CD4-positive, CD25-positive, alpha-beta regulatory T cell (primary cell): Measurements from ENCODE around the gene ITPR2. TPM values are rescaled to one million over a fixed set of nuclear protein-coding genes. Genes with fewer than 3 reads are reported as not detected.
A peak's percentile ranks its signal among the peaks of the same experiment; 100 is the strongest.

Experiments
- ATAC-seq, 2 donors: fragments of 150-1000 bp; cut with Tn5 transposase; one replicate each; pipeline ENCODE4 v1.10.0; 2021; ENCODE audit warnings: low read depth in 2 of 2, moderate number of reproducible peaks in 2 of 2, moderate library complexity in 1 of 2
- DNase-seq, 3 donors: peaks; one replicate each; pipeline versions ENCODE4 v3.0.0 to v3.0.0-alpha.2; 2012 to 2022; ENCODE audit warnings: mixed read lengths in 1 of 3
- H3K27ac ChIP-seq: one replicate; pipeline ENCODE4 v1.7.0; 2013; ENCODE audit warnings: mild to moderate bottlenecking, low read length; ENCODE audit not compliant: insufficient read depth, poor library complexity, severe bottlenecking
- H3K27me3 ChIP-seq: one replicate; pipeline ENCODE4 v1.7.0; 2013; ENCODE audit warnings: low read length; ENCODE audit not compliant: control insufficient read depth, insufficient read depth
- H3K36me3 ChIP-seq: one replicate; pipeline ENCODE4 v1.7.0; 2013; ENCODE audit warnings: mild to moderate bottlenecking, low read length, moderate library complexity; ENCODE audit not compliant: control insufficient read depth, insufficient read depth
- H3K4me1 ChIP-seq: 2 replicates; pipeline ENCODE4 v1.7.0; 2013; ENCODE audit warnings: mild to moderate bottlenecking, low read length; ENCODE audit not compliant: insufficient read depth, control insufficient read depth, poor library complexity, severe bottlenecking
- H3K4me3 ChIP-seq: one replicate; pipeline ENCODE4 v1.7.0; 2013; ENCODE audit warnings: low read depth, mild to moderate bottlenecking, low read length, moderate library complexity
- H3K9me3 ChIP-seq, 2 experiments: 1 replicate in 1 of 2; 2 replicates in 1 of 2; pipeline ENCODE4 v1.7.0; 2013; ENCODE audit warnings: low read length in 2 of 2, mild to moderate bottlenecking in 1 of 2, moderate library complexity in 1 of 2; ENCODE audit not compliant: control insufficient read depth in 2 of 2
- H3K27ac Mint-ChIP-seq, 3 donors: one replicate each; pipeline ENCODE4 v1.8.0; 2020 to 2022; ENCODE audit warnings: mild to moderate bottlenecking in 3 of 3, mixed read lengths in 3 of 3, moderate library complexity in 2 of 3
- H3K27me3 Mint-ChIP-seq: one replicate; pipeline ENCODE4 v1.8.0; 2022; ENCODE audit warnings: mild to moderate bottlenecking, mixed read lengths
- H3K36me3 Mint-ChIP-seq: one replicate; pipeline ENCODE4 v1.8.0; 2020; ENCODE audit warnings: mixed read lengths
- H3K4me1 Mint-ChIP-seq, 4 donors: one replicate each; pipeline ENCODE4 v1.8.0; 2020 to 2022; ENCODE audit warnings: mixed read lengths in 4 of 4, mild to moderate bottlenecking in 1 of 4
- H3K4me3 Mint-ChIP-seq, 4 donors: one replicate each; pipeline ENCODE4 v1.8.0; 2020 to 2022; ENCODE audit warnings: mild to moderate bottlenecking in 4 of 4, mixed read lengths in 4 of 4, moderate library complexity in 3 of 4
- H3K9me3 Mint-ChIP-seq, 7 donors: one replicate each; pipeline ENCODE4 v1.8.0; 2020 to 2022; ENCODE audit warnings: mixed read lengths in 7 of 7, mild to moderate bottlenecking in 3 of 7, moderate library complexity in 2 of 7
- polyA plus RNA-seq, 4 donors: library from polyadenylated mRNA; unstranded; fragments of 300-500 nt; fragmentation: Illumina TruSeq; gene quantifications; one replicate each; pipeline ENCODE4 v1.2.3, GENCODE V29; 2021
- total RNA-seq: library from RNA; stranded (reverse); gene quantifications from one replicate; pipeline ENCODE4 v1.2.3, GENCODE V29; 2022

Gene ITPR2
- total and polyA plus RNA-seq, 5 donors from 2014 or later = 9.9 to 54.1 (median 11.7) TPM

DNA sequence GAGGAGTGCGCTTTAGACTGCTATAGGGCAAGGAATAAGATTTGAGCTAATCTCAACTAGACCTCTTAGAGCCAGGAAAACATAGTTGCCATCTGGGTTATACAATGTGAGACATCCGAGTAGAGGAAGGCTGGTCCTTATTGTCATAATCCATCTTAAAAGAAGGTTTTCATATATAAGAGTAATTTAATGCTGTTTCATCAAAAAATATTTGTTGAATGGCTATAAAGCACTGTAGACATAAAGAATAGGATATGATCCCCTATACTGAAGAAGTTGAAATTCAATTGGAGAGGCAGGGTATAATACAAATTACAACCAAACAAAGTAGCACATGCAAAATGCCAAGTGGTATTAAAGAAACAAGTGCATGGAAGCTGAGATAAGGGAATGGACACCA is 343.1 kb downstream of the ITPR2 start:
- peaks cover 25% of the 10 kb centered on the region for H3K36me3 ChIP-seq
- H3K27me3 ChIP-seq = no peaks in the 10 kb centered on the region
- DNase-seq (no peak), ATAC-seq (no peak)
- Mint-ChIP-seq H3K27ac (no peak overlapping the region), H3K9me3 (peaks cover 0 to 4% (median 0%) of the 10 kb centered on the region in 7 donors), H3K4me3 (no peak overlapping the region), H3K27me3 (no peaks in the 10 kb centered on the region), H3K4me1 (peaks cover 0 to 4% (median 2%) of the 10 kb centered on the region in 4 donors), H3K36me3 (peaks cover 61% of the 10 kb centered on the region)
- no peak overlapping the region for H3K4me3 ChIP-seq
- H3K9me3 ChIP-seq = no peaks in the 10 kb centered on the region
- H3K27ac ChIP-seq = no peak overlapping the region
- H3K4me1 ChIP-seq = no peaks in the 10 kb centered on the region

DNA sequence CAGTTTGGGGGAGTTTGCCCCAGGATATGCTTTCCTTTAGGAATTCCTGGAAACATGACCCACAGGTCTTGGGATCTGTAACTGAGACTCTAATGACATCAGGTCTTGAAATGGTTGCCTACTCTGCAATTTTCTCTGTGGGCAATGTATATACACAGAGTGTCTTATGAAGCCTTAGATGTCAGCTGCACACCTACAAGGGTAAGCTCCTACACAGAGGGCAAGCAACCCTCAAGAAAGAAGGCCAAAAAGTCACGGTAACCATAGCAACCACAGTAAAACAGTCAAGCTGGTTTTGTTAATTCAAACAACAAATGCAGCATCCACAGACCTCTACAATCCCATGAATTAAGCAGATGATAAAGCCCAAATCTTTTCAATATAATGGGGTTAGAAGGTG is 344.6 kb downstream of the ITPR2 start:
- H3K4me3 Mint-ChIP-seq = no peak overlapping the region
- no peak overlapping the region for H3K27ac Mint-ChIP-seq

DNA sequence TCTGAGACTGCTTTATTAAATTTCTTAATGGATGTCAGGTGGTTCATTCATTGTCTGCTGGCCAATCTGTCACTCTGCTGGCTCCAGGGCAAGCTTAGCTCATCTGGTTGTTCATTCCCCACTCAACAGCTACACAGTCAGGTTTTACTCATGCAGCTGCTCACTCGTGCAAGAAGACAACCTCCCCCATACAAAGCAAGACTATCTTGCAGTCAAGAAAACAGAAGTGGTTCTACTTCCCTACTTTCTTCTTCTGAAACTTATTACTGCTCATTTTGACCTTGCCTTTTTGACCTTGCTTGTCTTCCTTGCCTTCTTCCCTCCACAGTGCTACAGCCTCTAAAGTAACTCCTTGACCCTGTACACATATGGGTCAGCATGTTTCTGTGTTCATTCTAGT is 359.7 kb downstream of the ITPR2 start:
- Mint-ChIP-seq H3K4me3 (no peak overlapping the region), H3K27me3 (no peaks in the 10 kb centered on the region), H3K36me3 (peaks cover 61% of the 10 kb centered on the region), H3K4me1 (peaks cover 0 to 12% (median 3%) of the 10 kb centered on the region in 4 donors), H3K27ac (peak overlapping the region in 1 of 3 donors; percentile 34), H3K9me3 (no peaks in the 10 kb centered on the region)
- Histone ChIP-seq H3K36me3 (peaks cover 20% of the 10 kb centered on the region), H3K9me3 (no peaks in the 10 kb centered on the region), H3K4me1 (no peaks in the 10 kb centered on the region), H3K27ac (no peak overlapping the region), H3K27me3 (no peaks in the 10 kb centered on the region), H3K4me3 (no peak overlapping the region)
- ATAC-seq (peak; percentile 57 to 62), DNase-seq (no peak)

More for the DNA sequence above, 344.6 kb downstream of the ITPR2 start:
- Histone ChIP-seq H3K9me3 (no peaks in the 10 kb centered on the region), H3K27me3 (no peaks in the 10 kb centered on the region), H3K27ac (no peak overlapping the region), H3K36me3 (peaks cover 25% of the 10 kb centered on the region), H3K4me1 (no peaks in the 10 kb centered on the region), H3K4me3 (no peak overlapping the region)
- no peaks in the 10 kb centered on the region for H3K27me3 Mint-ChIP-seq
- H3K36me3 Mint-ChIP-seq = peaks cover 64% of the 10 kb centered on the region
- no peak for ATAC-seq
- DNase-seq = peak in 1 of 3 donors; percentile 2
- H3K9me3 Mint-ChIP-seq = peaks cover 0 to 4% (median 0%) of the 10 kb centered on the region in 7 donors
- H3K4me1 Mint-ChIP-seq = peaks cover 0 to 4% (median 2%) of the 10 kb centered on the region in 4 donors

DNA sequence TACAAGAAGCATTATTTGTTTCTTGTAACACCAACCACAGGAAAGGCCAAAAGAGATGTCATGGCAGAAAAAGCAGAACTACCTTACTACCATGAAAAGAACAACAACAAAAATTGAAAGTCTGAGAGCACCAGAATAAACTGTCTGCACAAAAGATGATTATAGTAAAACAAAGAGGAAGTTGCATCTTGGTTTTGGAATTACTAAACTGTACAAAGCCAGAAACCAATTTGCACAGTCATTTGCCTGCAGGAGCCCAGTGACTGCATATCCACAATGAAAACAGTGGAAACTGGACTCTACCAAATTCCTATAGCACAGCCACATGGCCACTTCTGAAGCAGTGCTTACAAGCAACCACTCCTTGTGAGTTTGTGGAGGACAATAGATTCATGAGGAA is 361.4 kb downstream of the ITPR2 start:
- no peak overlapping the region for H3K4me3 ChIP-seq
- H3K9me3 ChIP-seq = no peaks in the 10 kb centered on the region
- peaks cover 20% of the 10 kb centered on the region for H3K36me3 ChIP-seq
- Mint-ChIP-seq H3K27ac (peak overlapping the region in 1 of 3 donors; percentile 1), H3K4me3 (no peak overlapping the region), H3K36me3 (peaks cover 51% of the 10 kb centered on the region), H3K9me3 (no peaks in the 10 kb centered on the region), H3K27me3 (no peaks in the 10 kb centered on the region), H3K4me1 (peaks cover 0 to 12% (median 3%) of the 10 kb centered on the region in 4 donors)
- ATAC-seq (peak; percentile 12 to 31), DNase-seq (peak in 1 of 3 donors; percentile 23)
- no peaks in the 10 kb centered on the region for H3K27me3 ChIP-seq
- no peak overlapping the region for H3K27ac ChIP-seq
- no peaks in the 10 kb centered on the region for H3K4me1 ChIP-seq

DNA sequence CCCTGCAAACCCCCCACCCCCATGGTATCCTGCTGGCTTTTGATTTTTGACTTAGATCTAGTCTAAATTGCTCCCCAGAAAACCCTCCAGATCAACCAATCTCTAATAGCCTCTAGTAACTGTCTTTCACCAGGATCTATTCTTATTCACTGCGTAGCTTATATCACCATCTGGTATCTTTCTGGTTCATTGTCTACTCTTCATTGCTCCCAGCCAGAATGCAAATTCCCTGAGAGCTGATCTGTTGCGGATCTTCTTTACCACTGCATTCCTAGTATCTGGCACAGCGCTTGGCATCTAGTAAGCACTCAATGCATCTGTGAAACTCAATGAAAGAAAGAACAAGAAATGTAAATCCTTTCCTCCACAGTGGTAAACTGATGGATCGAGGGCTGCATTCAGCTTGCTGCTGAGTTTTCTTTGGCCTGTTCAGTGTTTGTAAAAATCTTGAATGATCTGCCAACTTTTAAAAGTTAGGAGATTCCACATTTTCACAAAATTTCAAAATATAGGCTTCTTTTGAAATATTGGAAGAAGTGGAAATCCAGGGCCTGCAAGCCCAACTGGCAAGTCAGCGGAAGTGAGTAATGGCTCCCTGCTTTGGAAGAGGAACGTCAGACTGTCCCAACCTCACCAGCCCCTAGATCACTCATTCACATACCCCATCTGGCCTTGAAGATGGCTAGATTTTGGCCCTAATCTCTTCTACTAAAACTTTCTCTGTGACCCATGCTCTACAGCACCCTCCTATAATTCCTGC is 363.4 kb downstream of the ITPR2 start:
- Histone ChIP-seq H3K9me3 (no peaks in the 10 kb centered on the region), H3K4me3 (no peak overlapping the region), H3K4me1 (no peaks in the 10 kb centered on the region), H3K27ac (no peak overlapping the region), H3K27me3 (no peaks in the 10 kb centered on the region), H3K36me3 (peaks cover 3% of the 10 kb centered on the region)
- H3K9me3 Mint-ChIP-seq = no peaks in the 10 kb centered on the region
- H3K27me3 Mint-ChIP-seq = no peaks in the 10 kb centered on the region
- peak overlapping the region in 2 of 3 donors; percentile 11 to 85 for H3K27ac Mint-ChIP-seq
- peaks cover 0 to 12% (median 3%) of the 10 kb centered on the region in 4 donors for H3K4me1 Mint-ChIP-seq
- H3K4me3 Mint-ChIP-seq = no peak overlapping the region
- DNase-seq (no peak), ATAC-seq (no peak)
- H3K36me3 Mint-ChIP-seq = peaks cover 49% of the 10 kb centered on the region

DNA sequence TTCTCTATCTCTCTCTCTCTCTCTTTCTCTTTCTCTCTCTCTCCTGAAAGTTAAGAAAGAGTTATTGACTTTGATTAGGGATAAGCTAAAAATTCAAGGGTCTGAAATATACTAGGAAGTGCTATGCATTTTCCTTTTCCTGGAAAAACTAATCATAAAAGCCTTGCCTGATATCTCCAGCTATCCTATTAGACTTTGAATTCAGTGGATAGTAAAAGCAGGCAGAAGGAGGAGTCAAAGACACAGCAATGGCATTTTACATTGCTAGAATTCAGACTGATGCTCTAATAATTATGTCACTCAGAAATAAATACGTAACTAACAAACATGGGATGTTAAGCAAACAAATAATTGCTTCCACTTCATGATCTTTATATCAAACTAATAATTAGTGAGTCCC is 365.6 kb downstream of the ITPR2 start:
- Histone ChIP-seq H3K9me3 (no peaks in the 10 kb centered on the region), H3K27ac (no peak overlapping the region), H3K4me3 (no peak overlapping the region), H3K36me3 (peaks cover 3% of the 10 kb centered on the region), H3K27me3 (no peaks in the 10 kb centered on the region), H3K4me1 (no peaks in the 10 kb centered on the region)
- H3K27me3 Mint-ChIP-seq = no peaks in the 10 kb centered on the region
- no peak overlapping the region for H3K4me3 Mint-ChIP-seq
- no peak overlapping the region for H3K27ac Mint-ChIP-seq
- DNase-seq (no peak), ATAC-seq (no peak)
- H3K9me3 Mint-ChIP-seq = no peaks in the 10 kb centered on the region
- peaks cover 39% of the 10 kb centered on the region for H3K36me3 Mint-ChIP-seq
- peaks cover 0 to 9% (median 1%) of the 10 kb centered on the region in 4 donors for H3K4me1 Mint-ChIP-seq

DNA sequence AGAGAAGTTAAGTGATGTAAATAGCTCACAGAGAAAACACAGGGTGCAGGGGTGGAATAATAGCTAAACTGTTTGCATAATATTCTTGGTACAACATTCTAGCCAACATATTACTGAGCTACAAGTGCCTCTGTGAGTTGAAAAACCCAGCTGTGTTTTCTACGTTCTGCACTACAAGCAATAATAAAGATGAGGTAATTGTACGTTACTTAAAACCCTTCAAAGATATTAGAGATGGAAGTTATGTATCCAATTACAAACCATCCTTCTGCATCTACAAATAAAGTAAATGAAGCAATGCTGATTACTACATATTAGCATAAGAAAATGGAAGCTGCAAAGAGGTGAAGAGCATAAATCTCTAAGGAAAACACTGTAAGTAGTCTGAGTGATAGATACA is 366.3 kb downstream of the ITPR2 start:
- no peak overlapping the region for H3K4me3 Mint-ChIP-seq
- H3K9me3 ChIP-seq = no peaks in the 10 kb centered on the region
- H3K27me3 ChIP-seq = no peaks in the 10 kb centered on the region
- no peaks in the 10 kb centered on the region for H3K4me1 ChIP-seq
- ATAC-seq (no peak), DNase-seq (no peak)
- H3K36me3 Mint-ChIP-seq = peaks cover 37% of the 10 kb centered on the region
- H3K27me3 Mint-ChIP-seq = no peaks in the 10 kb centered on the region
- no peak overlapping the region for H3K27ac ChIP-seq
- H3K4me1 Mint-ChIP-seq = peaks cover 0 to 8% (median 0%) of the 10 kb centered on the region in 4 donors
- no peak overlapping the region for H3K4me3 ChIP-seq
- H3K9me3 Mint-ChIP-seq = no peaks in the 10 kb centered on the region
- no peak overlapping the region for H3K27ac Mint-ChIP-seq
- H3K36me3 ChIP-seq = peaks cover 3% of the 10 kb centered on the region
